Stimulated activated CD4-positive, alpha-beta T cell treated with anti-CD3 and anti-CD28 coated beads, Interleukin-1b, Interleukin-23, amount 100 ng/mL, for 48 hours (primary cell): ENCODE measurements around the gene CCL24.
"Not testable (repeated sequence)": the region's sequence is repeated elsewhere in the genome, so short reads cannot be mapped to it uniquely, and the experiment has no call there.

Experiments used
- DNase-seq: peaks from one replicate; pipeline ENCODE4 v3.0.0-alpha.2; 2020

CCL24 gene

DNA sequence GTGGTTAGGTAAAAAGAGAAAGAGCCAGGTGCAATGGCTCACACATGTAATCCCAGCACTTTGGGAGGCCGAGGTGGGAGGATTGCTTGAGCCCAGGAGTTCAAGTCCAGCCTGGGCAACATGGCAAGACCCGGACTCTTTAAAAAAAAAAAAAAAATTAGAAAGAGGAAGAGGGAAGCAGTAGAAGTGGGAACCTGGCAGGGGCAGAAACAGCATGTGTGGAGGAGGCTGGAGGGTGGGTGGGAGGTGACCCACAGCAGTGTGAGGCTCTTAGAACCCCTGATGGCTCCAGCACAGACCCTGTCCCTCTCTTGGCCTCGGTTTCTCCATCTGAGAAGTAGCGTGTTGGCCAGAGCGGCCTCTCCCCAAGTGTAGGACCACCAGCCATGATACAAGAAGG is 4.9 kb upstream of the CCL24 start:
- DNase-seq, result no peak

DNA sequence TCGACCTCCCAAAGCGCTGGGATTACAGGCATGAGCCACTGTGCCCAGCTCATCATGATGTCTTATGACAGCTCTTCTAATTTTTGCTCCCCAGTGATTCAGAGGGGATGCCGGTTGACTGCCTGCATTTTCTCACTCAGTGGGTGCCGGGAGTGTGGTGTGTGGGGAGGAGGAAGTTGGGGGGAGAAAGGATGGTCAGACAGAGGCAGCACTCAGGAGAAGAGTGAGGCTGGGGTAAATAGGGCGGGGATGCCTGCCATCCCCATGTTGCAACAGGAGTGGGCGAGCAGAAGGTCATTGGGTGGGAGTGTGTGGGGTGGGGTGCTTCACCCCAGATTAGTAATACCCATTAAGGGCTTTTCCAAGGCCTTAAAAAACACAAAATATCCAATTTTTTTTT is 3.5 kb upstream of the CCL24 start:
- DNase-seq, result no peak

DNA sequence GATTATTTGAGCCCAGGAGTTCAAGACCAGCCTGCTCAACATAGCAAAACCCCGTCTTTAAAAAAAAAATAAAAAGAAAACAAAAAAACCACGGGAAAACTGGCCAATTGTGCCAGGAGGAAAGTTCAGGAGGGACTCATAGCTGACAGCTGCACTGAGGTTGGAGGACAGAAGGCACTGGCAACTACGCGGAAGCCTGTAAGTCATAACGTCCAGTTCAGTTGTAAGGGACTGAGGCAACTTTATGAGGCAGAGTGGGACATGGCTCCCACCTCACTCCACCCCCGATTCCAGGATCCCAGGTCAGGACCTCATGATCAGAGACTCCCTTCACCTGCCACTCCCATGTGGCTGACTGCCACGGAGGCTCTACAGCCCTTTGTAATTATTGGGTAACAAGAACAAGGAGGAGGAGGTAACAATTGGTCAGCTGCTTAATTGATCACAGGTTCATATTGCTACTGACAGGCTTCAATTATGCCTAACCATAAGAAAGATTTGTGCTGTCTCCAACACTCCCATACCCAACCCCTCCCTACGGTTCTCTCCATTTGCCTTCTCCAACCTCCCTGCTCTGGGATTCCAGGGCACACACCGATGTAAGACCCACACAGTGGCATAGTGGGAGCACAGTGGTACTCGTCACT is 1.9 kb upstream of the CCL24 start:
- DNase-seq, result no peak

DNA sequence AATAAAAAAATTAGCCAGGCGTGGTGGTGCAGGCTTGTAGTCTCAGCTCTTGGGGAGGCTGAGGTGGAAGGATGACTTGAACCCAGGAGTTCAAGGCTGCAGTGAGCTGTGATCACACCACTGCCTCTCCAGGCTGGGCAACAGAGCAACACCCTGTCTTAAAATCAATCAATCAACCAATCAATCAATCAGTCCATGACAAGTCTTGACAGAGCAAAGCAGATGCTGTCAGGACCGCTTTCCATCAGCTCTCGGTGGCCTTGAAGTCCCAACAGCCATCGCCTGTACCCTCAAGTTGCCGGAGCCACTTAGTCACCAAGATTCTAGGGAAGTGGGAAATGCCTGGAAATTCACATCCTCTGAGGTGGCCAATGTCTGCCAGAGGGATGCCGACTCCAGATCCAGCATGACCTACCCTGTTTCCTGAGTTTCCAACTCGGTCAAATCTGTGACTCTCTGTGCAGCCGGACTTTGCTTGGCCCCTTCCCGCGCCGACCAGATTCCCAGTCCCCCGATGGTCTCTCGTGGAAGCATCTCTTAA is 871 bp upstream of the CCL24 start:
- DNase-seq, result no peak

DNA sequence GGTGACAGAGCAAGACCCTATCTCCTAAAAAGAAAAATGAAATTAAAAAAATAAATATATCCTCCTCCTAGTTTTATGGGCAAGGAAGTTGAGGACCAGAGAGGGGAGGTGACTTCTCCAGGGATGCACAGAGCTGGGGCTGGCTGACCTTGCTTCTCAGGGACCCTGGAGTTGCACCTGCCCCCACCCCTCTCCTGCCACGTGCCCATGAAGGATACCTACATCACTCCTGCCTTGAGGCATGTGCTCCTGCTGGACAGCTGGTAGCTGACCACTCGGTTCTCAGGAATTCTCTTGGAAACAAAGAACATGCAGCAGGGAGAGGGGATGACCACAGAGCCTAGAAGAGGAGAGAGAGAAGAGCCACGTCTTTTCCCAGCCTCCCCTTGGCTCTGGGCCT is 522 bp downstream of the CCL24 start:
- no peak for DNase-seq

DNA sequence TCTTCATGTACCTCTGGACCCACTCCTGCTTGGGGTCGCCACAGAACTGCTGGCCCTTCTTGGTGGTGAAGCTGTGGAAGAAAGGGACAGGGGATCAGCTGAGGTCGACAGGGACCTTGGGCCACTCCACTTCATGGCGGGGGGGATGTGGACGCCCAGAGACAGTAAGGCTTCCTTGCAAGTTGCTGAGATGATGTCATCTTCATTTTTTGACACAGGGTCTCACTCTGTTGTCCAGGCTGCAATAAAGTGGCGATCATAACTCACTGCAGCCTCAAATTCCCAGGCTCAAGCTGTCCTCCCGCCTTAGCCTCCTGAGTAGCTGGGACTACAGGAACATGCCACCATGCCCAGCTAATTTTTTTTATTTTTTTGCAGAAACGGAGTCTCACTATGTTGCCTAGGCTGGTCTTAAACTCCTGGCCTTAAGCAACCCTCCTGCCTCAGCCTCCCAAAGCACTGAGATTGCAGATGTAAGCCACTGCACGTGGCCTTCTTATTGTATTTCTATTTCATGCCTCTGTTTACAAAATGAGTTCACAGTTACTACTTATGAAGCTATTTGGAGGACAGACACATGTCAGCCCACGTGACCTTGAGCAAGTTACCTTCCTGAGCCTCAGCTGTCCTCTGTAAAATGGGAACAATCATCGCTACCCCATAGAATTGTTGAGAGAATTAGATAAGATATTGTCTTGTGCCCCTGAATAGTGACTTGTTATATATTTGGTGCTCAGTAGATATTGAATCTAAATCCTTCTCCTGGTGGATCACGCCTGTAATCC is 1.5 kb downstream of the CCL24 start:
- no peak for DNase-seq

DNA sequence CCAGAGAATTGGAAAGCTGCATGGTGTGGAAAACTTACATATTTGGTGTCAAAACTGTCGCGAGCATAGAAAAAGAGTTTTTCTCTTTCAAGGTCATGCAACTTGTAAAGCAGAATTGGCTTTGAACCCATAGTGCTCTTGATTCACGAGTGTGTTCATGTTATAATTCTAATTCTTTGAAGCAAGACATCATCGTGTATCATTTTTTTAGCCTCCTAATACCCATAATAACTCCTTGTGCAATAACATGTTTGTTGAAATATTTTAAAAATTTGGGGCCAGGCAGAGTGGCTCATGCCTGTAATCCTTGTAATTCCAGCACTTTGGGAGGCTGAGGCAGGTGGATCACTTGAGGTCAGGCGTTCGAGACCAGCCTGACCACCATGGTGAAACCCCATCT is 4.2 kb downstream of the CCL24 start:
- DNase-seq, result no peak

DNA sequence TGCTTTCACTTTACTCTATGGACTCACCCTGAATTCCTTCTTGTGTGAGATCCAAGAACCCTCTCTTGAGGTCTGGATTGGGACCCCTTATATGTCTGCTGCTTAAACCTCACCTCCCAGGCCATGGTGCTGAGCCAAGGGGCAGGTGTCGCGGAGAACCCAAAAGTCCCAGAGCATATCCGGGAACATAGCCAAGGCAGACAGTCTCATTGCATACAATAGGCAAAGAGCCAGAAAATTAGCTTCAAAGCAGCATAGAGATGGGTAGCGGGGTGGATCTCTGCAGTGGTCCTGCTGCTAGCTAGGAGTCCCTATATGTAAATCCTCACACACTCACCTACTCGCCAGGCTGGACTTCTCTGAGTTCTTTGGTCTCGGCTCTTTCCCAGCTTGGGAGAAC is 5.5 kb downstream of the CCL24 start:
- no peak for DNase-seq

DNA sequence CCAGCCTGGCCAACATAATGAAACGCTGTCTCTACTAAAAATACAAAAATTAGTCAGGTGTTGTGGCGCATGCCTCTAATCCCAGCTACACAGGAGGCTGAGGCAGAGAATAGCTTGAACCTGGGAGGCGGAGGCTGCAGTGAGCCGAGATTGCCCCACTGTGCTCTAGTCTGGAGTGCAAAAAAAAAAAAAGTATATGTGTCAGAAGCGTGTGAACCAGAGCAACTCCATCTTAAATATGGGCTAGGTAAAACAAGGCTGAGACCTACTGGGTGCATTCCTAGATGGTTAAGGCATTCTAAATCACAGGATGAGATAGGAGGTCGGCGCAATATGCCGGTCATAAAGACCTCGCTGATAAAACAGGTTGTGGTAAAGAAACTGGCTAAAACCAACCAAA is 6.2 kb downstream of the CCL24 start:
- DNase-seq, result no peak

DNA sequence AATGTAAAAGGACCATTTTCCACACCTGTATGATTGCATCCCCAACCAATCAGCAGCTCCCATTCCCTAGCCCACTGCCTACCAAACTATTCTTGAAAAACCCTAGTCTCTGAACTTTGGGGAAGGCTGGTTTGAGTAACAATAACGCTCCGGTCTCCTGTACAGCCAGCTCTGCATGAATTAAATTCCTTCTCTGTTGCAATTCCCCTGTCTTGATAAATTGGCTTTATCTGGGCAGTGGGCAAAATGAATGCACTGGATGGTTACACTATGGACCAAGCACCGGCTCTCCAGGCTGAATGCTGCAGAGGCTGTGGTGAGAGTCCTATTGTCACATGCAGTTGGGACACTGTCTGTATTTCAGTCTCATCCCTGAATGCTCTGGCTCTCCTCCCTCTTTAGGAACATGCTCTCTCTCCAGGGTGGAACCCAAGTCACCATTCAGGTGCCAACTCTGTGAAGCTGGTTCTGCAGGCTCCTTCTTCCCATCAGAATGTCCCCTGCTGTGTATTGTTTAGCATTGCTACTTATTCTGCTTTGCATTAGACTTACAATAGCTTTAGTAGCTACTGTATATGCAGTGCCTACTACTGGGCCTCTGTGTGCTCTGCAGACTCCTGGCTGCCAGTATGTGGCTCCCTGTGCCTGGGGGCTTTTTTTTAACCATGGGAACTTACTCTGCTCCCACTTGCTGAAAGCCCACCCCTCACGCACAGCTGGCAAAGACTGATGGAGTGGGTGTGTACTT is 6.9 kb downstream of the CCL24 start:
- DNase-seq, result no peak

DNA sequence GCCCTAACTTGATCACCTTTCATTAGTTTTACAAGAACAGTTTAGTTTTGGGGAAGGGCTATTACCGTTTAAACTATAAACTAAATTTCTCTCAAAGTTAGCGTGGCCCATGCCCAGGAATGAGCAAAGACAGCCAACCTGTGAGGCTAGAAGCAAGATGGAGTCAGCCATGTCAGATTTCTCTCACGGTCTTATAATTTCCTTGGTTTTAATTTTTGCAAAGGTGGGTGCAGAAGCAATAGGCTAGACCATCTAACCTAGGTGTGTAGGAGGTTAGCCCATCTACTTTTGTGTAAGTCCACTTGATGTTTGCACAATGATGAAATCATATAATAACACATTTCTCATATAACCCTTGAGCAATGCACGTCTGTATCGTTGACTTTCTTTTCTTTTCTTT is 8.9 kb downstream of the CCL24 start:
- no peak for DNase-seq

DNA sequence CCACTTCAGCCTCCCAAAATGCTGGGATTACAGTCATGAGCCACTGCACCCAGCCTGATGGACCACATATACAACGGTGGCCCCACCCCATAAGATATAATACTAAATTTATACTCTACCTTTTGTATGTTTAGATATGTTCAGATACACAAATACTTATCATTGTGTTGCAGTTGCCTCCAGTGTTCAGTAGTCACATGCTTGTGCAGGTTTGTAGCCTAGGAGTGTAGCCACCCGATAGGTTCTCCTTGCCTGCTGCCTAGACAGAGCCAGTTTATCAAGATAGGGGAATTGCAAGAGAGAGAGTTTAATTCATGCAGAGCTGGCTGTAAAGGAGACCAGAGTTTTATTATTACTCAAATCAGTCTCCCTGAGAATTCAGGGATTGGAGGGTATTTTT is 9.6 kb downstream of the CCL24 start:
- DNase-seq, result no peak

DNA sequence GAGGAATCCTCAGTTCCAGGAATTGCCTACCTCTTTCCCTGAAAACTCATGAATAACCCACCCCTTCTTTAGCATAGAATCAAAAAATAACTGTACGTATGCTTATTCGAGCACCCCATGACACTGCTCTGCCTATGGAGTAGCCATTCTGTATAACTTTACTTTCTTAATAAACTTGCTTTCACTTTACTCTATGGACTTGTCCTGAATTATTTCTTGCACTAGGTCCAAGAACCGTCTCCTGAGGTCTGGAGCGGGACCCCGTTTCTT is 11.1 kb downstream of the CCL24 start:
- DNase-seq, result no peak

DNA sequence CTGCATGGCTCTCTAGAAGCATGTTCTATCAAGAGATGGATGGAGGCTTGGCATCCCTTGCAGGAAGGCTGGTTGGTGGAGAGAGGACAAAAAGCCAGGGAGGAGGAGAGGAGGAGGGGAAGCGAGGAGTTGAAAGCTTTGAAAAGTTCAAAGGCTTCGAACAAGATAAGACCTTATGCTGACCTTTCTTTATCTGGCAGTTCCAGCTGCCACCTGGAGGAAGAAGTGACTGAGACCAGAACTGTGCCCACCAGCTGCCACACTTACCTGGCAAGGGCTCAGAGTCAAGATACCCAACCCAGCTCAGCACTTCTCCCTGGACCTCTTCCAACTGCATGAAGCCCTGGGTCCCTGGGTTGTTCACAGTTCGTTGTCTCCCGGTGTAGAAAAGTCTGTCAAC is 14.8 kb downstream of the CCL24 start:
- DNase-seq, result no peak

DNA sequence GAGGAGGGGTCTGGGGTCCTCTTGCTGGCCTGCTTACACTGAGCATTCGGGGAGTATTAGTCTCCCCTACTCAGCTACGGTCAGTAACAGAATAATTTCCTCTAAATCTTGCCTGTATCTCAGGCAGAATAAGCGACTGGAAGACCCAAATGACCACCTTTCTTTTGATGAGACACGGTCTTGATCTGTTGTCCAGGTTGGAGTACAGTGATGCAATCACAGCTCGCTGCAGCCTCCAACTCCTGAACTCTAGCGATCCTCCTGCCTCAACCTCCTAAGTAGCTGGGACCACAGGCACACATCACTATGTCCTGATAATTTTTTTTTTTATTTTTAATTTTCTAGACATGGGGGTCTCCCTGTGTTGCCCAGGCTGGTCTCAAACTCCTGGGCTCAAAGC is 17.2 kb downstream of the CCL24 start:
- no peak for DNase-seq

DNA sequence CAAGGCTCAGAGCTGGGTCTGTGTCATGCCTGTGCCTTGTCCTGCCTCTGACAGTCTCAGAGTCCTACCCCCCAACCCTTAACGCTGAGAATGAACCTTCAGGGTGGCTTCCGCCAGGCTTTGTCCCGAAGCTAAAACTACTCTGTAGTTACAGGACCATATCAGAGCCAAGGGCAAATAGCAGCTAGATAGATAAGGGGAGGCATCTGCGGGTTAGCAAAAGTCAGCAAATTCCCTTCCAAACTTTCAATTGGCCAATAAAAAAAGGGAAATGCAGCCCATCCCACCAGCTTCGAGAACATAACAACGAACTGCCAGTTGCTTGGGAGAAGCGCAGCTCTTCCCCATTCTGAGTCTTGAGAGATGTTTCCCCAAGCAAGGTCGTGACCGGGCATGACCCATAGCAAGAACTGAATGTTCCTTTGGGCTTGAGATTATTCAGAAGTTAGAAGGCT is 17.7 kb downstream of the CCL24 start:
- no peak for DNase-seq

DNA sequence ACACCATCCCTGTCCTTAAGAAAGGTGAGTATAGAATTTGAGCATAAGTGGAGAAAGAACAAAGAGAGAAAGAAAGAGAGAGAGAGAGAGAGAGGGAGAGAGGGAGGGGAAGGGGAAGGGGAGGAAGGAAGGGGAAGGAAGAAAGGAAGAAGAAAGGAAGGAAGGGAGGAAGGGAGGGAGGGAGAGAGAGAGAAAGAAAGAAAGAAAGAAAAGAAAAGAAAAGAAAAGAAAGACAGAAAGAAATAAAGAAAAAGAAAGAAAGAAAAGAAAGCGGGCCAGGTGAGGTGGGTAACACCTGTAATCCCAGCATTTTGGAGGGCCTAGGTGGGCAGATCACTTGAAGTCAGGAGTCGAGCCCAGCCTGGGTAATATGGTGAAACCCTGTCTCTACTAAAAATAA is 19.9 kb downstream of the CCL24 start:
- DNase-seq, result no peak

DNA sequence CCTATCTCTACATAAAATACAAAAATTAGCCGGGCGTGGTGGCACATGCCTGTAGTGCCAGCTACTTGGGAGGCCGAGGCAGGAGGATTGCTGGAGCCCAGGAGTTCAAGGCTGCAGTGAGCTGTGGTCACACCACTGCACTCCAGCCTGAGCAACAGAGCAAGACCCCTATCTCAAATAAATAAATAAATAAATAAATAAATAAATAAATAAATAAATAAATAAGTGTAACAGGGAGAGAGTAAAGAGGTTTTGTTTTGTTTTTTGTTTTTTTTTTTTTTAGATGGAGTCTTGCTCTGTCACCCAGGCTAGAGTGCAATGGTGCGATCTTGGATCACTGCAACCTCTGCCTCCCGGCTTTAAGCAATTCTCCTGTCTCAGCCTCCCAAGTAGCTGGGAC is 21.0 kb downstream of the CCL24 start:
- DNase-seq, result not testable (repeated sequence)

DNA sequence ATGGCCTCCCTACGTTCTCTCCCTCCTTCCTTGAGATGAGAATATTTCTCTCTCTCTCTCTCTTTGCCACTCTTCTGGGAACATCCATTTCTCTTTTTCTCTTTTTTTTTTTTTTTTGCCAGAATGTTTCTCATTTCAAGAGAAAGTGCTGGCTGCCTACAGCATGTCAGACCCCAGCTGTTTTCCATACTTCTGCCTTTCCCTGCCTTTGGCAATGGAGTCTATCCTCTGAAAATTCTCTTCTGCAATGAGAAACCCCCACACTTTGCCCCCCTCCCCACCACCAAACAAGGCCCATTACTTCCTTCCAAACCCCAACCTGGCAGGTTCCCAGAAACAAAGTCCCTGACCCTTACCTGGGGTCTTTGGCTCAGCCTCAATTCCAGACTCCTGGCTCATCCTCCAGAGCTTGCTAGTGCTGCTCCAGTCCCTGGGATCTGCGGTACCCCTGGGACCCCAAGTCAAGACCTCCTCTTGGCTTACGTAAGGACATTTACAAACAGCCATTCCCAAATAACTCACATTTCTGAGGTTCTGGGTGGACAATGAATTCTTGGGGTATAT is 24.2 kb downstream of the CCL24 start:
- no peak for DNase-seq

DNA sequence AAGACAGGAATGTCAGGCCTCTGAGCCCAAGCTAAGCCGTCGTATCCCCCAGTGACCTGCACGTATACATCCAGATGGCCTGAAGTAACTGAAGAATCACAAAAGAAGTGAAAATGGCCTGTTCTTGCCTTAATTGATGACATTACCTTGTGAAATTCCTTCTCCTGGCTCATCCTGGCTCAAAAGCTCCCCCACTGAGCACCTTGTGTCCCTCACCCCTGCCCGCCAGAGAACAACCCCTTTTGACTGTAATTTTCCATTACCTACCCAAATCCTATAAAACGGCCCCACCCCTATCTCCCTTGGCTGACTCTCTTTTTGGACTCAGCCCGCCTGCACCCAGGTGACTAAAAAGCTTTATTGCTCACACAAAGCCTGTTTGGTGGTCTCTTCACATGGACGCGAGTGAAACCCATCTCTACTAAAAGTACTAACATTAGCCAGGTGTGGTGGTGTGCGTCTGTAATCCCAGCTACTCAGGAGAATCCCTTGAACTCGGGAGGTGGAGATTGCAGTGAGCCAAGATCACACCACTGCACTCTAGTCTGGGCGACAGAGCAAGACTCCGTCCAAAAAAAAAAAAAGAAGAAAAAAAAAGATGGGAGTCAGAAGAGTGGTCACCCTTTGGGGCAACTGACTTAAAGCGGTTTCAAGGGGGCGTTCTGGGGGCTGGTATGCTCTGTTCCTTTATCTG is 25.3 kb downstream of the CCL24 start:
- not testable (repeated sequence) for DNase-seq

DNA sequence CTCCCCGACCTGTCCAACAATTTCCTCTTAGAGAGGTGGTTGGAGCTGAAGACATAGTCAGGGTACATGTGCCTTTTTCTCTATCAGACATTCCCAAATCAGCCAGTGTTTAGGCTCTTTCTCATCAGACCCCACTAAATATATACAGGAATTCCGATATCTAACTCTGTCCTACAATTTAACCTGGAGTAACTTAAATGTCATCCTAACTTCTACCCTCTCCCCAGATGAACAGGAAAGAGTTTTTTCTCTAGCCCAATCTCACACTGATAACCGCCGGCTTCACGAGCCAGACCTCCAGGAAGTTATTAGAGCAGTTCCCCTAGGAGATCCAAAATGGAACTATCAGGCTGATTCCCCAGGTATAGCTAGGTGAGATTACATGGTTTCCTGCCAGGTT is 30.5 kb downstream of the CCL24 start:
- DNase-seq, result not testable (repeated sequence)

DNA sequence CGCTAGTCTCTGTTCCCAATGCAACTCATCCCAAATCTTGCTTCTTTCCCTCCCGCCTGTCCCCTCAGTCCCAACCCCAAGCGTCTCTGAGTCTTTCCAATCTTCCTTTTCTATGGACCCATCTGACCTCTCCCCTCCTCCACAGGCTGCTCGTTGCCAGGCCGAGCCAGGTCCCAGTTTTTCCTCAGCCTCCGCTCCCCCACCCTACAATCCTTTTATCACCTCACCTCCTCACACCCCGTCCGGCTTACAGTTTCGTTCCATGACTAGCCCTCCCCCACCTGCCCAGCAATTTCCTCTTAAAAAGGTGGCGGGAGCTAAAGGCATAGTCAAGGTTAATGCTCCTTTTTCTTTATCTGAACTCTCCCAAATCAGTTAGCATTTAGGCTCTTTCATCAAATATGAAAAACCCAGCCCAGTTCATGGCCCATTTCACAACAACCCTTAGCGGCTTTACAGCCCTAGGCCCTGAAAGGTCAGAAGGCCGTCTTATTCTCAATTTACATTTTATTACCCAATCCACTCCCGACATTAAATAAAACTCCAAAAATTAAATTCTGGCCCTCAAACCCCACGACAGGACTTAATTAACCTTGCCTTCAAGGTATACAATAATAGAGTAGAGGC is 32.8 kb downstream of the CCL24 start:
- not testable (repeated sequence) for DNase-seq

DNA sequence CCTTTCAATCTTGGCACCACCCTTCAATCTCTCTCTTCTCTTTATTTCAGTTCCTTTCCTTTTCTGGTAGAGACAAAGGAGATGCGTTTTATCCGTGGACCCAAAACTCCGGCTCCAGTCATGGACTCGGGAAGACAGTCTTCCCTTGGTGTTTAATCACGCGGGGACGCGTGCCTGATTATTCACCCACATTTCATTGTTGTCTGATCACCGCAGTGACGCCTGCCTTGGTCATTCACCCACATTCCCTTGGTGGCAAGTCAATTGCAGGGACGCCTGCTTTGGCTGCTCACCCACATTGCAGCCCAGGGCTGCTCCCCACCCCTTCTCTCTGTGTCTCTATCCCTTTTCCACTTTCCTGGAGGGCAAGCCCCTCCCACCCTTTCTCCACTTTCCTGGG is 34.1 kb downstream of the CCL24 start:
- DNase-seq, result not testable (repeated sequence)
